ENCODE data around the gene YIF1A.
A peak's percentile ranks its signal among the peaks of the same experiment; 100 is the strongest.
"Not testable (repeated sequence)": the region's sequence is repeated elsewhere in the genome, so short reads cannot be mapped to it uniquely, and the experiment has no call there.

Gene YIF1A

DNA sequence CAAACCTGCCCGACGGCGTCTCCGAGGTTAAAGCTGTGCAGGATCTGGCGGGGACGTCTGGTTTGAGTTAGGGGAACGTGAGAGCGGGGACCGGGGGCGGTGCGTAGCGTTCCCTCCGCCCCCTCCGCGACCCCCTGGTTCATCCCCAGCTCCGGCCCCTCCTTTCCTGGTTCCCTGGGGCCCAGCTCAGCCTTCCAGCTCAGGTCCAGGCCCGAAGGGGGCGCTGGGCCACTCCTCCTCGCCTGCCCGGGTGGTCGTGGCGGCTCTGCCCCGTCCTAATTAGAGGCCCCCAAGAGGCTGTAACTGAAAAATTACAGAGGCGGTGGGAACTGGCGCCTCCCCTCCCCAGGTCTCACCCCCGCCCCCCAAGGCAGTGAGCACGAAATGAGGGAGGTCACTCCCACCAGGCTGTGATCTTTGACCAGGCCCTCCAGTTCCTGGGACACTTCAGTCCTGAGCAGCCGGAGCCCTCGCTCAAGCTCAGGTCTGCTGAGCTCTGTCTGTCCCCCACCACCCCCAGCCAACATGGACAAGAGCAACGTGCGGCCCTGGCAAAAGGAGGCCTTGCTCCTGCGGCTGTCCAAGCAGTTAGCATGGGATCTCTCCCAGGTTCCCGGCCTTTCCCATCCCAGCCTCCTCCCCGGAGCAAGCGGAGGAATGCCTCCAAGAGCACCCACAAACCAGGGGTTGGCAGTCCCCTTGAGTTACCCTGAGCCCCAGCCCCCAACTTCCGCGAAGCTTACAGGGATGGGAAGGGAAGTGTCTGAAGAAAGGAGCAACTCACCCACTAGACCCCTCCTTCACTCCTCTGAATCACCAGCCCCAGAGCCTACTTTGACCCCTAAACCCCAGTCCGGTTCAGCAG lies 24.6 kb upstream of the YIF1A start:
- Histone ChIP-seq H3K4me2 (ENCODE audit: low read length) (peak overlapping the region; percentile 67), H2AFZ (peak overlapping the region; percentile 75), H3K79me2 (no peaks in the 10 kb centered on the region), H3K4me3 (ENCODE audit: low read depth, low read length) (peak overlapping the region; percentile 45), H3K27ac (peak overlapping the region; percentile 69), H3K36me3 (ENCODE audit: control insufficient read depth, insufficient read depth, low read length) (no peaks in the 10 kb centered on the region), H3K9me3 (ENCODE audit: control insufficient read depth, low read length) (no peaks in the 10 kb centered on the region), H3K27me3 (ENCODE audit: control insufficient read depth, insufficient read depth, low read length) (no peaks in the 10 kb centered on the region), H3K4me1 (peaks cover 2% of the 10 kb centered on the region), H3K9ac (no peak overlapping the region)
- TF ChIP-seq, protein P1, sequence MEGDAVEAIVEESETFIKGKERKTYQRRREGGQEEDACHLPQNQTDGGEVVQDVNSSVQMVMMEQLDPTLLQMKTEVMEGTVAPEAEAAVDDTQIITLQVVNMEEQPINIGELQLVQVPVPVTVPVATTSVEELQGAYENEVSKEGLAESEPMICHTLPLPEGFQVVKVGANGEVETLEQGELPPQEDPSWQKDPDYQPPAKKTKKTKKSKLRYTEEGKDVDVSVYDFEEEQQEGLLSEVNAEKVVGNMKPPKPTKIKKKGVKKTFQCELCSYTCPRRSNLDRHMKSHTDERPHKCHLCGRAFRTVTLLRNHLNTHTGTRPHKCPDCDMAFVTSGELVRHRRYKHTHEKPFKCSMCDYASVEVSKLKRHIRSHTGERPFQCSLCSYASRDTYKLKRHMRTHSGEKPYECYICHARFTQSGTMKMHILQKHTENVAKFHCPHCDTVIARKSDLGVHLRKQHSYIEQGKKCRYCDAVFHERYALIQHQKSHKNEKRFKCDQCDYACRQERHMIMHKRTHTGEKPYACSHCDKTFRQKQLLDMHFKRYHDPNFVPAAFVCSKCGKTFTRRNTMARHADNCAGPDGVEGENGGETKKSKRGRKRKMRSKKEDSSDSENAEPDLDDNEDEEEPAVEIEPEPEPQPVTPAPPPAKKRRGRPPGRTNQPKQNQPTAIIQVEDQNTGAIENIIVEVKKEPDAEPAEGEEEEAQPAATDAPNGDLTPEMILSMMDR (IDR thresholded peaks at IDR 0.05), result no peak

DNA sequence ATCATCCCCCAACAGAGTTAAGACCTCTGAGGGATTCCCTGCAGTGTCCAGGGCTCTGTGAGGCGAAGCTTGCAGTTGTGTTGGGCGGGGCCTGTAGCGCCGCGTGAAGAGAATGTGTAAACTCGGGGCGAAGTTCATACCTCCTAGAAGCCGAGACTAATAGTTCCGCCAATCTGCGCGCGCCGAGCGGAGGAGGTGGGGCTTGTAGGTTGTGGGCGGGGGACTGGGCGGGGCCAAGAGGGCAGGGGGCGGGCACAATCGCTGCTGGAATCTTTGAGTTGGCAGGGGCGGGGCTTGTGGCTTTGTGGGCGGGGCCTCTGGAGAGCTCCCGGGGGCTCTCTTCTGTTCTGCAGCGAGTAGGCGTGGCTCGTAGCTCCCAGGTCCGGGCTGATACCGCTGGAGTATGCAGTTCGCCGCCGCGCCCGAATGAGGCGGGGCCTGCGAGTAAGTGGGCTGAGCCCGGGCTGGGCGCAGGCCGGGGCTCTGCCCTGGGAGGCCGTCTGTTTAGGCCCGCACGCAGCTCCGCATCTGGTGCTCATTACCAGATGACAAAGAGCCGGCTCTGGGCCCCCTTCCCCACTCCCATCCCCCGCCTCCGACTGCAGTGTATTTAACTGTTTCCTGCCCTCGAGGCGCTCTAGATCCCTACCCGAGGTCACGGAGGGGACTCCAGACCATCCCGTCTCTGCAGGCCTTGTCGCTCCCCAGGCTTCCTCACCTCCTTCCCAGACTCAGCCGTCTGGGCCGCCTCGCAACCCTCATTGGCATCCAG lies 23.8 kb upstream of the YIF1A start:
- H3K27me3 ChIP-seq (ENCODE audit: control insufficient read depth, insufficient read depth, low read length), result no peaks in the 10 kb centered on the region
- H3K4me2 ChIP-seq (ENCODE audit: low read length), result peak overlapping the region; percentile 87
- H3K27ac ChIP-seq, result peak overlapping the region; percentile 83
- TF ChIP-seq, protein P1 (IDR thresholded peaks at IDR 0.05), result no peak
- H3K9ac ChIP-seq, result no peak overlapping the region
- H3K4me1 ChIP-seq, result no peaks in the 10 kb centered on the region
- H3K4me3 ChIP-seq (ENCODE audit: low read depth, low read length), result peak overlapping the region; percentile 57
- no peaks in the 10 kb centered on the region for H3K36me3 ChIP-seq (ENCODE audit: control insufficient read depth, insufficient read depth, low read length)
- no peaks in the 10 kb centered on the region for H3K79me2 ChIP-seq
- H2AFZ ChIP-seq, result peak overlapping the region; percentile 84
- no peaks in the 10 kb centered on the region for H3K9me3 ChIP-seq (ENCODE audit: control insufficient read depth, low read length)

DNA sequence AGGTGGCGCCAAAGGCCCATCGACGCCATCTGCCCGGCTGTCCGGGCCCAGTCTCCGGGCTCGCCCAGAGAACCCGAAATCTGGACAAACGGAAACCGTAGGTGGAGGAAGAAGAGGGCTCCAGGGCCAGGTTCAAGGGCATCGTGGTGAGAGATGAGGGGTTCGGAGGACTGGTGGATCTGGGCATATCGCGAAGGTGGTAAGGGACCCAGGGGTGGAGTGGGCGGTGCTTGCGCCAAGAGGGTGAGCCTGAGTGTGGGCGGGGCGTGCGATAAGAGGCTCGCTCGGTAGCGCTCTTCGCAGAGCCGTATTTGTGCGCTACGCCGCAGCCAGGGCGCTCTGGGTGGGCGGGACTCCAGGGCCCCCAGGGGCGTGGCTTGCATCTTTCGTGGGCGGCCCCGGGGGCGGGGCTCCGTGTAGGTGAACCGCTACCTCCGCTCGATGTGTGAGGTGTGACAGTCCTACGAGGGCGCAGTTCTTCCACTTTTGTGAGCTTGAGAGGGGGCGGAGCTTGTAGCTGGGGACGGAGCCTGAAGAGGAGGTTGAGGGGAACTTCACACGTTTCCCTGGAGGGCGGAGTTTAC lies 23.1 kb upstream of the YIF1A start:
- Histone ChIP-seq H3K4me2 (ENCODE audit: low read length) (peak overlapping the region; percentile 87), H3K27ac (peak overlapping the region; percentile 83), H3K36me3 (ENCODE audit: control insufficient read depth, insufficient read depth, low read length) (no peaks in the 10 kb centered on the region), H3K4me1 (no peaks in the 10 kb centered on the region), H2AFZ (peak overlapping the region; percentile 84), H3K9ac (no peak overlapping the region), H3K27me3 (ENCODE audit: control insufficient read depth, insufficient read depth, low read length) (no peaks in the 10 kb centered on the region), H3K4me3 (ENCODE audit: low read depth, low read length) (peak overlapping the region; percentile 57), H3K79me2 (no peaks in the 10 kb centered on the region), H3K9me3 (ENCODE audit: control insufficient read depth, low read length) (no peaks in the 10 kb centered on the region)
- TF ChIP-seq, protein P1 (IDR thresholded peaks at IDR 0.05), result peak; percentile 3

DNA sequence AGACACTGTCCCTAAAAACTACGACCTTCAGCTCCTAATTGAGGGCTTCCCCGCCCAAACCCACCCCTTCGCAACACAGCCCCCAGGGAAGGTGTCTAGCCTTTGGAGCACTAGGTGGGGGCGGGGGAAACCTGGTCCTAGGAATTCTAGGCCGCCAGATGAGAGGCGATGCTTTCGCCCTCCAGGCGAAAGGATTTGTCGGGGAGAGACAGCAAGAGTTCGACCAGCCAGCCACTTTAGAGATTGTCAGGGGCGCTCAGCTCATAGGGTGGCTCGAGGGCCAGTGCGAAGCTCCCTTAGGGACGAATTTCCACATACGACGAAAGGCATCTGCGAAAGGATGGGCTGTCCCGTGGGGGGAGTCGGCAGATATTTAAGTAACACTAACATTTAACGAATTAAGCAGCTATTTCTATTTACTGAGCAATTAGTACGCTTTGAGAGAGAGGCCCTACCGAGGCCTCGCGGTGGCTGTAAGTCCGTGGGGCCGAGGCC lies 22.6 kb upstream of the YIF1A start:
- H3K79me2 ChIP-seq, result no peaks in the 10 kb centered on the region
- peak overlapping the region; percentile 87 for H3K4me2 ChIP-seq (ENCODE audit: low read length)
- peak overlapping the region; percentile 84 for H2AFZ ChIP-seq
- H3K4me1 ChIP-seq, result no peaks in the 10 kb centered on the region
- TF ChIP-seq, protein P1 (IDR thresholded peaks at IDR 0.05), result peak; percentile 81
- no peaks in the 10 kb centered on the region for H3K27me3 ChIP-seq (ENCODE audit: control insufficient read depth, insufficient read depth, low read length)
- peak overlapping the region; percentile 57 for H3K4me3 ChIP-seq (ENCODE audit: low read depth, low read length)
- no peak overlapping the region for H3K9ac ChIP-seq
- no peaks in the 10 kb centered on the region for H3K9me3 ChIP-seq (ENCODE audit: control insufficient read depth, low read length)
- no peaks in the 10 kb centered on the region for H3K36me3 ChIP-seq (ENCODE audit: control insufficient read depth, insufficient read depth, low read length)
- H3K27ac ChIP-seq, result peak overlapping the region; percentile 83

DNA sequence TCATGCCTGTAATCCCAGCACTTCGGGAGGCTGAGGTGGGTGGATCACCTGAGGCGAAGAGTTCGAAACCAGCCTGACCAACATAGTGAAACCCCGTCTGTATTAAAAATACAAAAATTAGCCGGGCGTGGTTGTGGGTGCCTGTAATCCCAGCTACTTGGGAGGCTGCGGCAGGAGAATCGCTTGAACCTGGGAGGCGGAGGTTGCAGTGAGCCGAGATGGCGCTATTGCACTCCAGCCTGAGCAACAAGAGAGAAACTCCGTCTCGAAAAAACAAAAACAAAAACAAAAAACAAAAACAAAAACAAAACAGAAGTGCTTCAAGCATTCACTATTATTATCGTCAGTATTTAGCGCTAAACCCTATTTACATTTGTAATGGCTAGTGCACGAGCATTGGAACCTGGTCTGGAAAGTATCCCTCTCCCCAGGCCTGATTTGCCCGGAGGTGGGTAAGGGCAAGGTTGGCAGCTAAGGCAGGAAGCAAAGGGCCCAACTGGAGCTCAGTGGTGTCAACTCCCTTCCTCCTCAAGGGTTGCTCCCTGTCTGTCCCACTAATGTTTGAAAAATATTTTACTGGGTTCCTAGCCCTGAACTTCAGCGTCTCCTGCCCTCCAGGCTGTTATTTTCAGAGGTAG lies 22.0 kb upstream of the YIF1A start:
- H3K27ac ChIP-seq; H3K79me2 ChIP-seq; H3K9me3 ChIP-seq (ENCODE audit: control insufficient read depth, low read length); H3K27me3 ChIP-seq (ENCODE audit: control insufficient read depth, insufficient read depth, low read length); H3K4me3 ChIP-seq (ENCODE audit: low read depth, low read length); H2AFZ ChIP-seq; H3K9ac ChIP-seq; H3K36me3 ChIP-seq (ENCODE audit: control insufficient read depth, insufficient read depth, low read length); H3K4me2 ChIP-seq (ENCODE audit: low read length); H3K4me1 ChIP-seq: not testable (repeated sequence)

Measured in parathyroid adenoma (tissue), 2 donors.